ENCODE measurements around the gene WDR93. TPM values are rescaled to one million over a fixed set of nuclear protein-coding genes. Genes with fewer than 3 reads are reported as not detected.
A peak's percentile ranks its signal among the peaks of the same experiment; 100 is the strongest.

Gene WDR93
- total and polyA plus RNA-seq, 8 donors, result 0.09 to 0.92 (median 0.15) TPM; not detected in 1

- H3K36me3 ChIP-seq, result no peaks in the 10 kb centered on the region
- intact Hi-C loops (cut with DNase I), result loop anchor here in 1 of 3 donors (10.0 kb wide), 1 partner anchor 124 kb away; no protein-coding TSS in a partner anchor
- no peaks in the 10 kb centered on the region for H3K27me3 ChIP-seq
- FAIRE-seq (no peak), DNase-seq (peak; percentile 91 to 99 (median 96)), ATAC-seq (peak; percentile 87 to 92 (median 90))
- 2 to 3% methylated on average over 78 to 114 of the region's 114 CpGs for WGBS, 2 donors
- H3K9me3 ChIP-seq, result no peaks in the 10 kb centered on the region
- peak within 1 kb of the TSS; percentile 64 to 80 (median 72) for H3K27ac ChIP-seq
- H3K4me3 ChIP-seq, result peak within 1 kb of the TSS; percentile 33 to 67 (median 56)
- TF ChIP-seq, protein P1, sequence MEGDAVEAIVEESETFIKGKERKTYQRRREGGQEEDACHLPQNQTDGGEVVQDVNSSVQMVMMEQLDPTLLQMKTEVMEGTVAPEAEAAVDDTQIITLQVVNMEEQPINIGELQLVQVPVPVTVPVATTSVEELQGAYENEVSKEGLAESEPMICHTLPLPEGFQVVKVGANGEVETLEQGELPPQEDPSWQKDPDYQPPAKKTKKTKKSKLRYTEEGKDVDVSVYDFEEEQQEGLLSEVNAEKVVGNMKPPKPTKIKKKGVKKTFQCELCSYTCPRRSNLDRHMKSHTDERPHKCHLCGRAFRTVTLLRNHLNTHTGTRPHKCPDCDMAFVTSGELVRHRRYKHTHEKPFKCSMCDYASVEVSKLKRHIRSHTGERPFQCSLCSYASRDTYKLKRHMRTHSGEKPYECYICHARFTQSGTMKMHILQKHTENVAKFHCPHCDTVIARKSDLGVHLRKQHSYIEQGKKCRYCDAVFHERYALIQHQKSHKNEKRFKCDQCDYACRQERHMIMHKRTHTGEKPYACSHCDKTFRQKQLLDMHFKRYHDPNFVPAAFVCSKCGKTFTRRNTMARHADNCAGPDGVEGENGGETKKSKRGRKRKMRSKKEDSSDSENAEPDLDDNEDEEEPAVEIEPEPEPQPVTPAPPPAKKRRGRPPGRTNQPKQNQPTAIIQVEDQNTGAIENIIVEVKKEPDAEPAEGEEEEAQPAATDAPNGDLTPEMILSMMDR (IDR thresholded peaks at IDR 0.05), result peak; percentile 52 to 81 (median 78)
- H3K4me1 ChIP-seq, result peaks cover 5 to 13% (median 11%) of the 10 kb centered on the region in 3 donors
These were observed 60.2 kb downstream of the WDR93 start, which contains the start of gene MESP1 for GRCh38 chr15:89750560-89751542. MESP1 (minus strand) TSS chr15:89751249; CDS start chr15:89751231, 18 bp downstream.

DNA sequence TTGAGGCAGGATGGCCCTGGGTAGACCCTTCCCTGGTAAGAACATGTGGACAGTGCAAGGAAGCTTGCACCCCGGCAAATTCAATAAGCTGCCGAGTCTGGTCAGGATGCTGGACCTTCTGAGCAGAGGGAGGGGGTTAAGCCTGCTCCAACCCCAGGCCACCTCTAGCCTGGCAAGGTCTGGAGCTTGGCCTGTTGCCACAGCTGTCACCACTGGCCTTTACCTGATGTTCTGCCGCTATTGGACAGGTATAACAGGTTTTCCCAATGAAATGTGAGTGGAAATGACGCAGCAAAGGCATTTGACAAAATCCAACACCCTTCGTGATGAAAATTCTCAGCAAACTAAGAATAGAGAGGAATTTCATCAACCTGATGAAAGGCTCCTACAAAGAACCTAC, 61.1 kb downstream of the WDR93 start:
- FAIRE-seq (no peak), ATAC-seq (peak; percentile 64 to 70 (median 69)), DNase-seq (peak; percentile 83 to 96 (median 92))
- WGBS, 2 donors, result 8 to 20% methylated on average over 5 of the region's 5 CpGs
- Histone ChIP-seq H3K4me3 (peak overlapping the region in 2 of 4 donors; percentile 57 to 67), H3K27me3 (no peaks in the 10 kb centered on the region), H3K4me1 (peaks cover 9 to 13% (median 11%) of the 10 kb centered on the region in 3 donors), H3K36me3 (no peaks in the 10 kb centered on the region), H3K27ac (peak overlapping the region; percentile 64 to 80 (median 72)), H3K9me3 (no peaks in the 10 kb centered on the region)
- intact Hi-C loops (cut with DNase I), result loop anchor here in 1 of 3 donors (10.0 kb wide), 1 partner anchor 123 kb away; no protein-coding TSS in a partner anchor
- TF ChIP-seq, protein P1 (IDR thresholded peaks at IDR 0.05), result no peak

DNA sequence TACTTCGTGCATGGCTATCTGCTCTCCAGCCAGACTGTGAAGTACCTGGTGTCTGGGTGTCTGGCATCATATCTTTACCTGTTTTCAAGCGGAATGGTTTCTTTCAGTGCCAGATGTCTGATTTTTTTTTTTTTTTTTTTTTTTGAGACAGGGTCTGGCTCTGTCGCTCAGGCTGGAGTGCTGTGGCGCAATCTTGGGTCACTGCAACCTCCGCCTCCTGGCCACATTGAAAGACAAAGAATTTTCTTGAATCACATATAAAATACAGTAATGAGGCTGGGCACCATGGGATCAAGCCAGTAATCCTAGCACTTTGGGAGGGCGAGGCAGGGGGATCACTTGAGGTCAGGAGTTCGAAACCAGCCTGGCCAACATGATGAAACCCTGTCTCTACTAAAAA, 63.2 kb downstream of the WDR93 start:
- intact Hi-C loops (cut with DNase I), result loop anchor here in 1 of 3 donors (10.0 kb wide), 1 partner anchor 121 kb away; no protein-coding TSS in a partner anchor
- Histone ChIP-seq H3K4me3 (no peak overlapping the region), H3K4me1 (peaks cover 11 to 13% (median 13%) of the 10 kb centered on the region in 3 donors), H3K27ac (no peak overlapping the region), H3K9me3 (no peaks in the 10 kb centered on the region), H3K27me3 (no peaks in the 10 kb centered on the region), H3K36me3 (no peaks in the 10 kb centered on the region)
- TF ChIP-seq, protein P1 (IDR thresholded peaks at IDR 0.05), result no peak
- ATAC-seq (no peak), FAIRE-seq (no peak), DNase-seq (no peak)
- WGBS, 2 donors, result 85 to 91% methylated on average over 7 of the region's 7 CpGs

DNA sequence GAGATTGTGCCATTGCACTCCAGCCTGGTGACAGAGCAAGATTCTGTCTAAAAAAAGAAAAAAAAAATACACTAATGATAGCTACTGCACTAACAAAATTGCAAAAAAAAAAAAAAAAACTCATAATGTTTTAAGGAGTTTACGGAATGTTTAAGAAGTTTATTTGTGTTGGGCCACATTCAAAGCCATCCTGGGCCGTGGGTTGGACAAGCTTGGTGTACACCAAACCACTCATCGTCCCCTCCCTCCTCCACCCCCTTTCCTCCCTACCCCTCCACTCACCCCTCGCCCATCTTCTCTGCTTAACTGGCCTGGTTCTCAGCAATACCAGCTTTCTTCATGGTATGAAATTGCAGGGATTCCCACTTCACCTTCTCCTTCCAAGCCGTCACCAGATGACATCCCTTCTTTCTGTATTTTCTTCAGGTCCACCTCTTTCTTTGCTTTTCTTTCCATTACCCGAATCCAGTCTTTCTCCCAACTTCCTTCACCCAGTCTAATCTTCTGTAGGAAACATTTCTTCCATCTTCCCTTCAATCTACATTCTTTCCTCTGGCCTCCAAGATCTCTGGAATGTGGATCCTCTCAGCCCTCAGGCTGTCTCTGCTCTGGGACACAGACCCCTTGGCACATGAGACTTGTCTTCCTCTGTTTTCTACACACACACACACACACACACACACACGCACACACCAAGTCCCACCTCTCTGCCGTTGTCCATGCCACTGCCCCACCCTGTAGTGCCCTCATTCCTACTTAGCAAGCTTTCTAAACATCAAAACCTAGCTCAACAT, 63.9 kb downstream of the WDR93 start:
- ATAC-seq, result no peak
- intact Hi-C loops (cut with DNase I), result loop anchor here in 1 of 3 donors (10.0 kb wide), 1 partner anchor 120 kb away; no protein-coding TSS in a partner anchor
- FAIRE-seq, result no peak

More for the DNA sequence above, 63.9 kb downstream of the WDR93 start:
- no peaks in the 10 kb centered on the region for H3K27me3 ChIP-seq
- 82 to 86% methylated on average over 8 of the region's 8 CpGs for WGBS, 2 donors
- H3K4me3 ChIP-seq, result no peak overlapping the region
- peaks cover 11 to 13% (median 13%) of the 10 kb centered on the region in 3 donors for H3K4me1 ChIP-seq
- no peaks in the 10 kb centered on the region for H3K36me3 ChIP-seq
- no peak for DNase-seq
- no peak overlapping the region for H3K27ac ChIP-seq
- TF ChIP-seq, protein P1 (IDR thresholded peaks at IDR 0.05), result no peak
- no peaks in the 10 kb centered on the region for H3K9me3 ChIP-seq
